Ureter (tissue), 1 donor: ENCODE measurements around the gene MAGI2. TPM values are rescaled to one million over a fixed set of nuclear protein-coding genes. Genes with fewer than 3 reads are reported as not detected.

Experiments
- DNase-seq: peaks from one replicate; pipeline ENCODE4 v3.0.0-alpha.2; 2020; ENCODE audit warnings: low spot score
- total RNA-seq: library from RNA; stranded (reverse); gene quantifications from one replicate; pipeline ENCODE4 v1.2.4, GENCODE V29; 2023
- donor health status: DM: yes; HTN: yes; CAD: no.

MAGI2 gene
- total RNA-seq, 1 donor from 2014 or later, result 25.3 TPM

GRCh38 chr7:78179211-78179610 is 1274.3 kb downstream of the MAGI2 start:
- no peak for DNase-seq

GRCh38 chr7:78178319-78178718 is 1275.1 kb downstream of the MAGI2 start:
- DNase-seq, result no peak

- DNase-seq, result no peak
Observed at GRCh38 chr7:78176171-78176570, 1277.3 kb downstream of the MAGI2 start.

- no peak for DNase-seq
Observed at GRCh38 chr7:78175330-78176100, 1278.0 kb downstream of the MAGI2 start.

GRCh38 chr7:78173666-78174065 is 1279.8 kb downstream of the MAGI2 start:
- no peak for DNase-seq

GRCh38 chr7:78172933-78173591 is 1280.4 kb downstream of the MAGI2 start:
- DNase-seq, result no peak

- DNase-seq, result no peak
Observed at GRCh38 chr7:78172267-78172757, 1281.2 kb downstream of the MAGI2 start.

GRCh38 chr7:78171398-78171797 is 1282.1 kb downstream of the MAGI2 start:
- no peak for DNase-seq

- DNase-seq, result no peak
Observed at GRCh38 chr7:78170815-78171214, 1282.7 kb downstream of the MAGI2 start.

GRCh38 chr7:78169992-78170391 is 1283.5 kb downstream of the MAGI2 start:
- DNase-seq, result no peak

- no peak for DNase-seq
Observed at GRCh38 chr7:78168865-78169264, 1284.6 kb downstream of the MAGI2 start.

- DNase-seq, result no peak
Observed at GRCh38 chr7:78167860-78168259, 1285.6 kb downstream of the MAGI2 start.

- DNase-seq, result no peak
Observed at GRCh38 chr7:78165854-78166253, 1287.6 kb downstream of the MAGI2 start.

GRCh38 chr7:78165454-78165853 is 1288.0 kb downstream of the MAGI2 start:
- DNase-seq, result no peak

- DNase-seq, result no peak
Observed at GRCh38 chr7:78164459-78164858, 1289.0 kb downstream of the MAGI2 start.

- no peak for DNase-seq
Observed at GRCh38 chr7:78161781-78162180, 1291.7 kb downstream of the MAGI2 start.

GRCh38 chr7:78159545-78159944 is 1293.9 kb downstream of the MAGI2 start:
- no peak for DNase-seq

GRCh38 chr7:78153285-78153684 is 1300.2 kb downstream of the MAGI2 start:
- no peak for DNase-seq

GRCh38 chr7:78151229-78151628 is 1302.2 kb downstream of the MAGI2 start:
- no peak for DNase-seq

- no peak for DNase-seq
Observed at GRCh38 chr7:78149787-78150186, 1303.7 kb downstream of the MAGI2 start.

GRCh38 chr7:78148166-78148894 is 1305.1 kb downstream of the MAGI2 start:
- DNase-seq, result no peak

GRCh38 chr7:78146546-78146945 is 1306.9 kb downstream of the MAGI2 start:
- DNase-seq, result no peak

- DNase-seq, result no peak
Observed at GRCh38 chr7:78143661-78144060, 1309.8 kb downstream of the MAGI2 start.
